Esophagus squamous epithelium (tissue), 5 donors: ENCODE measurements around the gene SCG5. TPM values are rescaled to one million over a fixed set of nuclear protein-coding genes. Genes with fewer than 3 reads are reported as not detected.
A peak's percentile ranks its signal among the peaks of the same experiment; 100 is the strongest.

ENCODE experiments used
- DNase-seq: peaks from one replicate; lab custom pipeline; 2025; lab: John Stamatoyannopoulos, UW
- H3K27ac ChIP-seq, 4 donors: fragments of 200-600 bp; sonication (generic); one replicate each; pipeline ENCODE4 v1.5.1; 2016 to 2019; ENCODE audit warnings: mild to moderate bottlenecking in 1 of 4
- H3K27me3 ChIP-seq, 4 donors: fragments of 200-600 bp; sonication (generic); 1 replicate in 3 of 4; 2 replicates in 1 of 4; pipeline versions ENCODE4 v1.5.1 to v1.6.0; 2017 to 2021; ENCODE audit warnings: antibody characterized with exemption in 1 of 4
- H3K36me3 ChIP-seq, 3 donors: fragments of 200-600 bp; sonication (generic); one replicate each; pipeline ENCODE4 v1.5.1; 2016 to 2019
- H3K4me1 ChIP-seq, 3 donors: fragments of 200-600 bp; sonication (generic); one replicate each; pipeline ENCODE4 v1.5.1; 2017 to 2019
- H3K4me3 ChIP-seq, 4 donors: fragments of 200-600 bp; sonication (generic); 1 replicate in 3 of 4; 2 replicates in 1 of 4; pipeline ENCODE4 v1.5.1; 2016 to 2019; ENCODE audit warnings: mild to moderate bottlenecking in 2 of 4, moderate library complexity in 1 of 4
- H3K9me3 ChIP-seq, 3 donors: fragments of 200-600 bp; sonication (generic); one replicate each; pipeline ENCODE4 v1.5.1; 2016 to 2019
- POLR2A ChIP-seq, 4 donors: fragments of 450-650 bp; IDR thresholded peaks; one replicate each; pipeline ENCODE4 v1.6.1; 2017; ENCODE audit warnings: antibody characterized with exemption in 4 of 4, mild to moderate bottlenecking in 4 of 4, moderate library complexity in 3 of 4
- WGBS, 2 donors: methylation state at CpG; one replicate each; pipeline ENCODE4 v1.1.5; 2018; 5-methylcytosine and 5-hydroxymethylcytosine counted together
- intact Hi-C: fragments of 100-400 bp; cut with DNase I; formaldehyde crosslinking; loops from one replicate; pipeline ENCODE4 v1.15.0; 2022
- total RNA-seq, 4 donors: library from RNA; depleted of rRNA; stranded (reverse); fragments of >200 nt; gene quantifications; one replicate each; pipeline ENCODE4 v1.1.0, GENCODE V29; 2016
- TF ChIP-seq, protein P1 (sequence below), 6 experiments: fragments of 450-650 bp in 4 of 6; fragments of 200-600 bp in 2 of 6; sonication (generic) in 2 of 6; IDR thresholded peaks; one replicate each; pipeline ENCODE4 v1.5.1; 2016 to 2019; ENCODE audit warnings: antibody characterized with exemption in 6 of 6, mild to moderate bottlenecking in 4 of 6, moderate library complexity in 4 of 6
- donor health status: DM: yes; HTN: yes; CAD: no.

Gene SCG5
- total RNA-seq, 4 donors from 2014 or later, result 1.1 TPM; not detected in 3

DNA sequence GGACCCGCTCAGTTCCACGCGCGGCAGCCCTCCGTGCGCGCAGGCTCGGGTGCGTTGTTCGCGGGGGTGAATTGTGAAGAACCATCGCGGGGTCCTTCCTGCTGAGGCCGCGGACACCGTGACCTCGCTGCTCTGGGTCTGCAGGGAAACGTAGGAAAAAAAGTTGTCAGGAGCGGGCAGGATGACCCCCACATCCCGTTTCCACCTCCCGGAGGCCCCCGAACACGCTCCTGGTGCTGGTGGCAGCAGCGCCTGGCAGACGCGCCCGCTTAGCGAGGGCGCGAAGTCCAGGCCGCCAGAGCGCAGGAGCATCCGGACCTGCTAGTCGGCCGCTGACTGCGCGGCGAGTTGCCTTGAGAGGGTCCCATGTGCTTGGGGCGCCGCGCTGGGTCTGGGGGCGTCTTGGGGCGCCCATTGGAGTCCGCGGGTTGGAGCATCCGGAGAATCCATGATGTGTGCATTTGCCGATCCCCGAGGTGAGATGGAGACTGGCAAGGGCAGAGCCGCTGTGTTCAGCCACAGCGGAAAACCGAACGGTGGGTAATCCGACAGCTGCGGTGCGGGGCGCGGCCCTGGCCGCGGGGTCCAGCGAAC, 76.8 kb downstream of the SCG5 start:
- Histone ChIP-seq H3K36me3 (no peaks in the 10 kb centered on the region), H3K27ac (peak overlapping the region; percentile 58 to 91 (median 76)), H3K9me3 (no peaks in the 10 kb centered on the region), H3K27me3 (peaks cover 3 to 82% (median 25%) of the 10 kb centered on the region in 4 donors), H3K4me1 (peaks cover 0 to 30% (median 12%) of the 10 kb centered on the region in 3 donors), H3K4me3 (peak overlapping the region; percentile 29 to 69 (median 48))
- no peak for TF ChIP-seq POLR2A (IDR thresholded peaks at IDR 0.05)
- TF ChIP-seq, protein P1, sequence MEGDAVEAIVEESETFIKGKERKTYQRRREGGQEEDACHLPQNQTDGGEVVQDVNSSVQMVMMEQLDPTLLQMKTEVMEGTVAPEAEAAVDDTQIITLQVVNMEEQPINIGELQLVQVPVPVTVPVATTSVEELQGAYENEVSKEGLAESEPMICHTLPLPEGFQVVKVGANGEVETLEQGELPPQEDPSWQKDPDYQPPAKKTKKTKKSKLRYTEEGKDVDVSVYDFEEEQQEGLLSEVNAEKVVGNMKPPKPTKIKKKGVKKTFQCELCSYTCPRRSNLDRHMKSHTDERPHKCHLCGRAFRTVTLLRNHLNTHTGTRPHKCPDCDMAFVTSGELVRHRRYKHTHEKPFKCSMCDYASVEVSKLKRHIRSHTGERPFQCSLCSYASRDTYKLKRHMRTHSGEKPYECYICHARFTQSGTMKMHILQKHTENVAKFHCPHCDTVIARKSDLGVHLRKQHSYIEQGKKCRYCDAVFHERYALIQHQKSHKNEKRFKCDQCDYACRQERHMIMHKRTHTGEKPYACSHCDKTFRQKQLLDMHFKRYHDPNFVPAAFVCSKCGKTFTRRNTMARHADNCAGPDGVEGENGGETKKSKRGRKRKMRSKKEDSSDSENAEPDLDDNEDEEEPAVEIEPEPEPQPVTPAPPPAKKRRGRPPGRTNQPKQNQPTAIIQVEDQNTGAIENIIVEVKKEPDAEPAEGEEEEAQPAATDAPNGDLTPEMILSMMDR (IDR thresholded peaks at IDR 0.05), result no peak
- intact Hi-C loops, result no loop called here
- 7% methylated on average over 34 of the region's 60 CpGs; no CpG with 5 or more reads in 1 of the 2 donors for WGBS, 2 donors
- no peak for DNase-seq

DNA sequence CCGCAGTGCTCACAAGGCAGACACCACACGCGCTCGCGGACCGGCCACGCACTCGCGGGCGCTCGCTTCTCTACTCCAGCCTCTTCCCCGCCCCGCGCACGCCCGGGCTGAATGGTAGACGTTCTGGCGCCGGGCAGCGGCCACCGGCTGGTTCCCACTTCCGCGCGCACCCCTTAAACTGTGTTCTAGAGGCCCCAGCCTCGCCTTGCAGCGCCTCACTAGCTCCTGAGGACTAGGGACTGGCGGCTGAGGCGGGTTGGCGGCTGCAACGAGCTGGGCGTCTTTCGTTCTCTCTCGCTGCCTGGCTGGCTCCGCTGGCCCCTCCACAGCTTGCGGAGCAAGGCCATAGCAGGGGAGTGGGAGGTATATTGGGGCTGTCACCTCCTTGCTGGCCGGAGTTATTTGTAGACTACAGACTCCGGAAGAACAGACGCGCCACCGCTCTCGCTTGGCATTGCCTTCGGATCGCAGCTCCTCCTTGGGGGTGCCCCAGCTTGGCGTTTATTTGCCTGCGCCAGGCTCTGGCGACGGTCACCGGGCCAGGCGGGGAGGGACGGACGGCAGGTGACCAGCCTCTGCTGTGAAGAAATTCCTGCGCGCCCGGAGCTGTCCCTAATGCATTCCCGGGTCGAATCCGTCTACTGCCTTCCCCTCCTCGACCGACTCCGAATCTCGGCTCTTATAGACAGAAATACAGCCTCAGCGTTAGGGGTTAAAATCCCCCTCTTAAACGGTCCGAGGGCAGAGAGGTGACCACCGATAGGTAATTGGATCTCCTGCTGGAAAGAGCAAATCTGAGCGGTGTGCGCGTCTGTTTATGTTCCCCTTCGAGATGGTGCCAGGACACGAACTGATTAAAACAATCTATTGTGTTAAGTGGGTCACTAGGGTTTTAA, 77.6 kb downstream of the SCG5 start:
- peaks cover 0 to 30% (median 12%) of the 10 kb centered on the region in 3 donors for H3K4me1 ChIP-seq
- H3K36me3 ChIP-seq, result no peaks in the 10 kb centered on the region
- no peaks in the 10 kb centered on the region for H3K9me3 ChIP-seq
- peak overlapping the region; percentile 58 to 91 (median 76) for H3K27ac ChIP-seq
- peaks cover 3 to 74% (median 25%) of the 10 kb centered on the region in 4 donors for H3K27me3 ChIP-seq
- H3K4me3 ChIP-seq, result peak overlapping the region; percentile 29 to 69 (median 48)
- intact Hi-C loops, result no loop called here
- no peak for DNase-seq
- 11 to 27% methylated on average over 19 to 30 of the region's 70 CpGs for WGBS, 2 donors
- TF ChIP-seq POLR2A (IDR thresholded peaks at IDR 0.05), result no peak
- TF ChIP-seq, protein P1 (IDR thresholded peaks at IDR 0.05), result no peak

DNA sequence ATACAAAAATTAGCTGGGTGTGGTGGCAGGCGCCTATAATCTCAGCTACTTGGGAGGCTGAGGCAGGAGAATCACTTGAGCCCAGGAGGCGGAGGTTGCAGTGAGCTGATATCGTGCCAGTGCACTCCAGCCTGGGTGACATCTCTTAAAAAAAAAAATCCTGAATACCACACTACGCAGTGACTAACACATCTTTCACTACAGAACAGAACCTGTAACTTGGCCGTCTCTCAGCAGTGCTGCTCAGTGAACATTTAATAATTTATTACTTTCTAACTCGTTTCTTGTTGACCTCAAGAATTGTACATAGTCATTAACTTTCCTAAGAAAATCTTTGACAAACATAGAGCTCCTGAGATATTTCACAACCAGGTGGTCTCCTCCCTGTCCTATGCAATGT, 80.1 kb downstream of the SCG5 start:
- intact Hi-C loops, result no loop called here
- no peaks in the 10 kb centered on the region for H3K36me3 ChIP-seq
- no peak for DNase-seq
- no peak overlapping the region for H3K4me3 ChIP-seq
- peaks cover 3 to 50% (median 18%) of the 10 kb centered on the region in 4 donors for H3K27me3 ChIP-seq
- no peak overlapping the region for H3K27ac ChIP-seq
- 80 to 84% methylated on average over 6 of the region's 6 CpGs for WGBS, 2 donors
- peaks cover 0 to 30% (median 12%) of the 10 kb centered on the region in 3 donors for H3K4me1 ChIP-seq
- H3K9me3 ChIP-seq, result no peaks in the 10 kb centered on the region
- no peak for TF ChIP-seq POLR2A (IDR thresholded peaks at IDR 0.05)
- TF ChIP-seq, protein P1 (IDR thresholded peaks at IDR 0.05), result no peak

DNA sequence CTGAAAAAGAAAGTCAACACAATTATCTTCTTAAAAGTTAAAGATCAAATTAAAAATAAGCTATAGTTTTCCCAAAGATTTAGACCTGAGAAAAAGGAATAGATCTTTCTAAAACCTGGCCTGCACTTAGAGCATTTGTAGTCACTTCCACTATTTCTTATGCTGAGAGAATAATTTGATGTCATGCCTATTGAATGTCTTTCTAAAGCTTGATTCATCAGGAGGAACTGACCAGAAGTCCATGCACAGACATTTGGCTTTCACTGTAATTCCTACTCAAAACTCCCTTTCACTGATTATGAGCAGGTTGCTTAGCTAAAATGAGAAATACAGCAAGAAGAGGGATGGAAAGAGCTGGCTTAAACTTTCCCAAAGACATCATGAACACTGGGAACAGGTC, 80.6 kb downstream of the SCG5 start:
- peaks cover 3 to 45% (median 17%) of the 10 kb centered on the region in 4 donors for H3K27me3 ChIP-seq
- intact Hi-C loops, result no loop called here

More for the DNA sequence above, 80.6 kb downstream of the SCG5 start:
- no peaks in the 10 kb centered on the region for H3K36me3 ChIP-seq
- H3K9me3 ChIP-seq, result no peaks in the 10 kb centered on the region
- no peak for DNase-seq
- TF ChIP-seq POLR2A (IDR thresholded peaks at IDR 0.05), result no peak
- TF ChIP-seq, protein P1 (IDR thresholded peaks at IDR 0.05), result no peak
- H3K27ac ChIP-seq, result no peak overlapping the region
- peaks cover 0 to 26% (median 12%) of the 10 kb centered on the region in 3 donors for H3K4me1 ChIP-seq
- no peak overlapping the region for H3K4me3 ChIP-seq
